Measurements from ENCODE around the gene EXOC4.

- TF ChIP-seq ZNF23 (tag by site-specific recombination; IDR thresholded peaks at IDR 0.05; ENCODE audit: borderline replicate concordance) (no peak), CTCF (tag by site-specific recombination; IDR thresholded peaks at IDR 0.05) (no peak), EGR2 (tag by site-specific recombination; IDR thresholded peaks at IDR 0.05; ENCODE audit: low read depth) (no peak), ZNF660 (tag by site-specific recombination; IDR thresholded peaks at IDR 0.05) (no peak), ZNF121 (tag by site-specific recombination; IDR thresholded peaks at IDR 0.05) (no peak), ZNF362 (tag by site-specific recombination; IDR thresholded peaks at IDR 0.05) (no peak), TSHZ1 (tag by site-specific recombination; IDR thresholded peaks at IDR 0.05; ENCODE audit: borderline replicate concordance) (no peak), ZNF549 (tag by site-specific recombination; IDR thresholded peaks at IDR 0.05) (no peak), ZNF146 (tag by site-specific recombination; IDR thresholded peaks at IDR 0.05) (no peak), ZNF404 (tag by site-specific recombination; IDR thresholded peaks at IDR 0.05) (no peak), ZBTB49 (tag by site-specific recombination; IDR thresholded peaks at IDR 0.05; ENCODE audit: low read depth) (no peak)
Measured at GRCh38 chr7:133517766-133518165, 264.9 kb downstream of the EXOC4 start.
